DOHH2 (cell line): ENCODE results near the gene AKR1B15.

Experiments
- H3F3A ChIP-seq: fragments of 200-600 bp; sonication (generic), shearing (Covaris generic); 2 replicates; pipeline ENCODE4 v1.6.0; 2016; ENCODE audit warnings: antibody characterized with exemption, mild to moderate bottlenecking; ENCODE audit not compliant: control insufficient read depth, insufficient read depth
- H3K27ac ChIP-seq: fragments of 200-600 bp; sonication (generic); 2 replicates; pipeline ENCODE4 v1.5.1; 2014; ENCODE audit warnings: low read depth, mild to moderate bottlenecking, low read length, moderate library complexity
- H3K27me3 ChIP-seq: fragments of 200-600 bp; sonication (generic); 2 replicates; pipeline ENCODE4 v1.6.1; 2014; ENCODE audit warnings: mild to moderate bottlenecking, low read length, mixed read lengths; ENCODE audit not compliant: control insufficient read depth
- H3K36me3 ChIP-seq: fragments of 200-600 bp; sonication (generic); 2 replicates; pipeline ENCODE4 v1.6.1; 2014; ENCODE audit warnings: mild to moderate bottlenecking, low read length, moderate library complexity, mixed read lengths; ENCODE audit not compliant: control insufficient read depth
- H3K4me1 ChIP-seq: fragments of 200-600 bp; sonication (generic); 2 replicates; pipeline ENCODE4 v1.6.1; 2014; ENCODE audit warnings: mild to moderate bottlenecking, low read length, mixed read lengths; ENCODE audit not compliant: control insufficient read depth
- H3K4me2 ChIP-seq: fragments of 200-600 bp; sonication (generic); 2 replicates; pipeline ENCODE4 v1.6.0; 2014; ENCODE audit warnings: mild to moderate bottlenecking, low read length, moderate library complexity
- H3K4me3 ChIP-seq: fragments of 200-600 bp; sonication (generic); 2 replicates; pipeline ENCODE4 v1.5.1; 2014; ENCODE audit warnings: mild to moderate bottlenecking, low read length, mixed read lengths
- H3K79me2 ChIP-seq: fragments of 200-600 bp; sonication (generic); 2 replicates; pipeline ENCODE4 v1.6.1; 2014; ENCODE audit warnings: mild to moderate bottlenecking, low read length, mixed read lengths; ENCODE audit not compliant: control insufficient read depth
- H3K9me2 ChIP-seq: fragments of 200-600 bp; sonication (generic); replicated peaks from 2 replicates; pipeline ENCODE4 v1.6.1; 2014; ENCODE audit warnings: mild to moderate bottlenecking, low read length, mixed read lengths; ENCODE audit not compliant: control insufficient read depth
- H3K9me3 ChIP-seq: fragments of 200-600 bp; sonication (generic); 2 replicates; pipeline ENCODE4 v1.6.1; 2014; ENCODE audit warnings: antibody characterized with exemption, low read length, mixed read lengths; ENCODE audit not compliant: control insufficient read depth, insufficient read depth
- H4K20me1 ChIP-seq: fragments of 200-600 bp; sonication (generic); 2 replicates; pipeline ENCODE4 v1.6.0; 2014; ENCODE audit warnings: low read depth, mild to moderate bottlenecking, antibody characterized with exemption, low read length, moderate library complexity; ENCODE audit not compliant: control insufficient read depth, insufficient read depth
- EZH2phosphoT487 ChIP-seq: fragments of 200-600 bp; sonication (generic); IDR thresholded peaks from 2 replicates; pipeline ENCODE4 v1.6.1; 2017; ENCODE audit warnings: borderline replicate concordance, mild to moderate bottlenecking, antibody characterized with exemption, low read length, moderate library complexity, mixed read lengths
- TF ChIP-seq, protein P1 (sequence below): fragments of 200-600 bp; sonication (generic); IDR thresholded peaks from one replicate; pipeline ENCODE4 v1.5.1; 2014; ENCODE audit warnings: antibody characterized with exemption, mild to moderate bottlenecking, low read depth, low read length; ENCODE audit not compliant: poor library complexity, severe bottlenecking

AKR1B15 gene

DNA sequence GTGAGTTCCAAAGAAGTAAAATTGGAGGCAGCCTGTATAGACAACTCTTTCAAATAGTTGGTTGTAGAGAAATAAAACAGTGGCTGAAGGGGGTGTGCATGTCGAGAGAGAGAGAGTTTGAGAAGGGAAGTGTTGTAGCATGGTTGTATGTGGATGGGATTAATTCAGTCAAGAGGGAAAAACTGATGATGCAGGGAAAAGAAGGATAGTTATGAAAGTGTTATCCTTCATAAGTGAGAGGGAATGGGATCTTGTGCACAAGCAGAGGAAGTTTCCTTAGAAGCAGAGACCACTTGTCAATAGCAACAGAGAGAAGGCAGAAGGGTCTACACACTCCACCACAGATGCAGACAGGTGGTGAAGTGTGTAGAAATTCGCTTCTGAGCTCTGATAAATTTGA, 67.7 kb downstream of the AKR1B15 start:
- H3K27ac ChIP-seq: no peak overlapping the region
- no peaks in the 10 kb centered on the region for H3K9me2 ChIP-seq
- H3K36me3 ChIP-seq: no peaks in the 10 kb centered on the region
- no peaks in the 10 kb centered on the region for H3K4me1 ChIP-seq
- TF ChIP-seq, protein P1, sequence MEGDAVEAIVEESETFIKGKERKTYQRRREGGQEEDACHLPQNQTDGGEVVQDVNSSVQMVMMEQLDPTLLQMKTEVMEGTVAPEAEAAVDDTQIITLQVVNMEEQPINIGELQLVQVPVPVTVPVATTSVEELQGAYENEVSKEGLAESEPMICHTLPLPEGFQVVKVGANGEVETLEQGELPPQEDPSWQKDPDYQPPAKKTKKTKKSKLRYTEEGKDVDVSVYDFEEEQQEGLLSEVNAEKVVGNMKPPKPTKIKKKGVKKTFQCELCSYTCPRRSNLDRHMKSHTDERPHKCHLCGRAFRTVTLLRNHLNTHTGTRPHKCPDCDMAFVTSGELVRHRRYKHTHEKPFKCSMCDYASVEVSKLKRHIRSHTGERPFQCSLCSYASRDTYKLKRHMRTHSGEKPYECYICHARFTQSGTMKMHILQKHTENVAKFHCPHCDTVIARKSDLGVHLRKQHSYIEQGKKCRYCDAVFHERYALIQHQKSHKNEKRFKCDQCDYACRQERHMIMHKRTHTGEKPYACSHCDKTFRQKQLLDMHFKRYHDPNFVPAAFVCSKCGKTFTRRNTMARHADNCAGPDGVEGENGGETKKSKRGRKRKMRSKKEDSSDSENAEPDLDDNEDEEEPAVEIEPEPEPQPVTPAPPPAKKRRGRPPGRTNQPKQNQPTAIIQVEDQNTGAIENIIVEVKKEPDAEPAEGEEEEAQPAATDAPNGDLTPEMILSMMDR: no peak
- TF ChIP-seq EZH2phosphoT487: no peak
- no peak overlapping the region for H3K4me2 ChIP-seq
- H3K9me3 ChIP-seq: no peaks in the 10 kb centered on the region
- H3K27me3 ChIP-seq: peaks cover 29% of the 10 kb centered on the region
- no peaks in the 10 kb centered on the region for H4K20me1 ChIP-seq
- H3F3A ChIP-seq: no peaks in the 10 kb centered on the region
- no peak overlapping the region for H3K4me3 ChIP-seq
- H3K79me2 ChIP-seq: no peaks in the 10 kb centered on the region

DNA sequence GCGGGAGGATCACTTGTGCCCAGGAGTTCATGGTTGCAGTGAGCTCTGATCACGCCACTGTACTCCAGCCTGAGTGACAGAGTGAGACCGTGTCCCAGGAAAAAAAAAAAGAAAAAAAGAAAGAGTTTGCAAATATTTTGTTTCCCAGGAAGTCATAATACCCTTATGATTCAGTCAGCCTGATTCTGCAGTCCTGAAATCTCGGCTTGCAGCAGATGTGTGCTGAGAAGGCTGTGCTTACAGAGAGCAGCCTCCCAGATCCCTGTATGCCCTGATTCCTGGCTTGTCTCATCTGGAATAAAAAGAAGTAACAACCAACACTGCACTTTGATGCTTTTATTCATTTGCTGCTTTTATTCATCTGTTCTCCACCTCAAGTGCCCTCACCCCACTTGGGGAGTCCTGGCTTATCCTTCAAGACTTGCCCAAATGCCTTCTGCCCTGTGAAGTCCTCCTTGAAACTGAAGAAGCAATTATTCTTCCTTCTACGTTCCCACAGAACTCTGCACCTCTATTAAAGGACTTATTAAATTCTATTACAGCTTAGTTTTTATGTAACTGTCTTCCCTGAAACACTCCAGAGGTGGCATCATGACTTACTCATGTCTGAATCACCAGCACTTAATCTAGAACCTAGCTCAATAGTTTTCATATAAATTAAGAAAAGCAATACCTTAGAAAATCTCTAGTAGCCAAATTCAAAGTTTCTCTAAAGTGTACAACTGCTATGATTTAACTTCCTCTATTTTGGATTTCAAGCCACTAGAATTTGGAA, 70.0 kb downstream of the AKR1B15 start:
- H3K27ac ChIP-seq: no peak overlapping the region
- no peak overlapping the region for H3K4me3 ChIP-seq
- TF ChIP-seq, protein P1: no peak
- no peak for TF ChIP-seq EZH2phosphoT487
- H3K4me1 ChIP-seq: no peaks in the 10 kb centered on the region
- H3K79me2 ChIP-seq: no peaks in the 10 kb centered on the region
- H3K4me2 ChIP-seq: no peak overlapping the region
- peaks cover 43% of the 10 kb centered on the region for H3K27me3 ChIP-seq
- no peaks in the 10 kb centered on the region for H3K9me3 ChIP-seq
- no peaks in the 10 kb centered on the region for H4K20me1 ChIP-seq
- no peaks in the 10 kb centered on the region for H3K36me3 ChIP-seq
- no peaks in the 10 kb centered on the region for H3F3A ChIP-seq
- H3K9me2 ChIP-seq: no peaks in the 10 kb centered on the region

DNA sequence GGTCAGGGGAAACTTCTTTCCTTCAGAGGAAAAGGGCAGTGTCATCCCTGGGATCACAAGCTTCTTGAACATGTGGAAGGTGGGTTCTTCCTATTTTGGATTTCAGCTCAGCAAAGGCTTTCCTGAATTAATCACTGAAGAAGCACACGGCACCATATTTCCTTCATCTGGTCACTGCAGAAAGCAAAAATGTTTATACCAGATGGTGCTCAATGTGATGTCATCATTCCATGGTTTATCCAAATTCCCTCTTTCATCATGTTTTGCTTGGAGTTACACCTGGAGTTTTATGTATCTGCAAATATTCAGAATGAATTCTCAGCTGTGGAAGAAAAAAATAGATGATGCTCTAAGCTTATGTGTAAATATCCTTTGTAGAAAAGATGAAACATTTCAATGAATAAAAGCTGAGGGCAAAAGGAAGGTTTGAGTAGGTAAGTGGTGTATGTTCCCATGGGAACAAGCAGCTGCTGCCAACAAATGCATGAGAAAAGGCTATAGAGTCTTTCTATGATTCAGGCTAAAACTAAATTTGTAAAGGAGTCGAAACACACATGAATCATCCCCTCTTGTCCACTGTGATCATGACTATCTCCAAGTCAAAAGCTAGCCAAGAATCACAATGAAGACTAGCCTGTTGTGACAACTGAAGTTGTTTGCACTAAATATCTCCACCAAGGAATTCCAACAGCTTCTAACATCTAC, 70.9 kb downstream of the AKR1B15 start:
- no peaks in the 10 kb centered on the region for H3K9me3 ChIP-seq
- H4K20me1 ChIP-seq: no peaks in the 10 kb centered on the region
- peaks cover 49% of the 10 kb centered on the region for H3K27me3 ChIP-seq
- no peak overlapping the region for H3K4me3 ChIP-seq
- H3K27ac ChIP-seq: no peak overlapping the region
- TF ChIP-seq EZH2phosphoT487: no peak
- TF ChIP-seq, protein P1: no peak
- H3K9me2 ChIP-seq: no peaks in the 10 kb centered on the region
- no peaks in the 10 kb centered on the region for H3K4me1 ChIP-seq
- no peak overlapping the region for H3K4me2 ChIP-seq
- no peaks in the 10 kb centered on the region for H3K36me3 ChIP-seq
- no peaks in the 10 kb centered on the region for H3F3A ChIP-seq
- H3K79me2 ChIP-seq: no peaks in the 10 kb centered on the region
